ENCODE results near the gene GGT6. TPM values are rescaled to one million over a fixed set of nuclear protein-coding genes. Genes with fewer than 3 reads are reported as not detected.

The GGT6 gene
- polyA plus RNA-seq, 1 of the 3 experiments (the other 2 are of a cell fraction): not detected

GRCh38 chr17:4555873-4556759 is 4.3 kb downstream of the GGT6 start:
- POLR2A ChIA-PET: no interaction called here
- TF ChIP-seq GATA2 (CRISPR knock-in tag; IDR thresholded peaks at IDR 0.05) (no peak), TAF1 (IDR thresholded peaks at IDR 0.05; ENCODE audit: borderline replicate concordance, low read depth, low read length) (no peak), USF2 (IDR thresholded peaks at IDR 0.05; ENCODE audit: borderline replicate concordance, low read depth, low read length) (no peak), NRF1 (IDR thresholded peaks at IDR 0.05; ENCODE audit: low read depth, low read length) (no peak), CTCF (IDR thresholded peaks at IDR 0.05) (no peak), POLR2AphosphoS5 (IDR thresholded peaks at IDR 0.05; ENCODE audit: low read depth, low read length) (no peak), MAX (IDR thresholded peaks at IDR 0.05; ENCODE audit: low read depth) (no peak)
- Histone ChIP-seq H3F3A (replicated peaks; ENCODE audit: insufficient read depth) (peaks cover 3% of the 10 kb centered on the region), H3K9me3 (no peaks in the 10 kb centered on the region), H3K4me2 (peak overlapping the region; percentile 98), H3K79me2 (ENCODE audit: insufficient read depth) (peaks cover 31% of the 10 kb centered on the region), H3K9me2 (no peaks in the 10 kb centered on the region), H3K36me3 (replicated peaks in 1 of 2; ENCODE audit: control insufficient read depth in 1 of 2, insufficient read depth in 2 of 2, low read length in 1 of 2) (peaks cover 9 to 23% of the 10 kb centered on the region in 2 experiments), H2AFZ (ENCODE audit: low read depth) (peak overlapping the region; percentile 98), H3K27me3 (ENCODE audit: insufficient read depth) (no peaks in the 10 kb centered on the region), H3K4me1 (ENCODE audit: control insufficient read depth in 1 of 2, insufficient read depth in 2 of 2, low read depth in 1 of 2, low read length in 1 of 2) (peaks cover 7 to 18% of the 10 kb centered on the region in 2 experiments; a peak in 1 of 4 replicates), H3K27ac (ENCODE audit: low read depth in 2 of 2, low read length in 1 of 2) (peak overlapping the region; percentile 62 to 94), H3K4me3 (ENCODE audit: low read depth in 2 of 2, low read length in 1 of 2) (peak overlapping the region; percentile 95 to 99), H4K20me1 (ENCODE audit: insufficient read depth) (no peaks in the 10 kb centered on the region), H3K9ac (peak overlapping the region; percentile 80)
- WGBS (ENCODE audit: low lambda C conversion rate): 82% methylated on average over 17 of the region's 17 CpGs
- CTCF ChIA-PET: interaction anchor here (0.9 to 2.7 kb wide), 10 partner anchors 11 to 234 kb away, joined by 3 to 18 read pairs (median 3); no protein-coding TSS in a partner anchor
- peak; percentile 64 for DNase-seq

- 4% methylated on average over 42 of the region's 69 CpGs for WGBS (ENCODE audit: low lambda C conversion rate)
- Histone ChIP-seq H3K27me3 (ENCODE audit: insufficient read depth) (no peaks in the 10 kb centered on the region), H3K79me2 (ENCODE audit: insufficient read depth) (peaks cover 31% of the 10 kb centered on the region), H3K36me3 (replicated peaks in 1 of 2; ENCODE audit: control insufficient read depth in 1 of 2, insufficient read depth in 2 of 2, low read length in 1 of 2) (peaks cover 18 to 32% of the 10 kb centered on the region in 2 experiments), H3K4me2 (peak within 1 kb of the TSS; percentile 98), H2AFZ (ENCODE audit: low read depth) (peak within 1 kb of the TSS; percentile 98), H3K9ac (peak within 1 kb of the TSS; percentile 80), H3F3A (replicated peaks; ENCODE audit: insufficient read depth) (peaks cover 3% of the 10 kb centered on the region), H4K20me1 (ENCODE audit: insufficient read depth) (no peaks in the 10 kb centered on the region), H3K4me1 (ENCODE audit: control insufficient read depth in 1 of 2, insufficient read depth in 2 of 2, low read depth in 1 of 2, low read length in 1 of 2) (peaks cover 7 to 18% of the 10 kb centered on the region in 2 experiments; a peak in 1 of 4 replicates), H3K4me3 (ENCODE audit: low read depth in 2 of 2, low read length in 1 of 2) (peak within 1 kb of the TSS; percentile 95 to 99), H3K27ac (ENCODE audit: low read depth in 2 of 2, low read length in 1 of 2) (peak within 1 kb of the TSS; percentile 62 to 94), H3K9me3 (no peaks in the 10 kb centered on the region), H3K9me2 (no peaks in the 10 kb centered on the region)
- DNase-seq: peak; percentile 100
- ChIA-PET POLR2A (interaction anchor here (0.6 to 1.4 kb wide), 4 partner anchors 11 to 79 kb away, joined by 3 to 7 read pairs (median 4); no protein-coding TSS in a partner anchor), CTCF (interaction anchor here (0.8 to 2.7 kb wide), 6 partner anchors 11 to 141 kb away, joined by 3 to 15 read pairs (median 4); no protein-coding TSS in a partner anchor)
- TF ChIP-seq ELF1 (IDR thresholded peaks at IDR 0.05) (peak; percentile 92), TAF1 (IDR thresholded peaks at IDR 0.05; ENCODE audit: borderline replicate concordance, low read depth, low read length) (peak; percentile 76), CTCF (IDR thresholded peaks at IDR 0.05) (peak; percentile 52), MAX (IDR thresholded peaks at IDR 0.05; ENCODE audit: low read depth) (peak; percentile 100), YY1 (IDR thresholded peaks at IDR 0.05; ENCODE audit: low read depth) (peak; percentile 67; the same call in 1 of the 2 replicates), GABPA (IDR thresholded peaks at IDR 0.05; ENCODE audit: low read depth) (peak; percentile 88), FOSL2 (IDR thresholded peaks at IDR 0.05; ENCODE audit: borderline replicate concordance, low read depth) (no peak), CHD2 (IDR thresholded peaks at IDR 0.05; ENCODE audit: low read length, partially characterized antibody) (peak; percentile 68), MXI1 (IDR thresholded peaks at IDR 0.05; ENCODE audit: low read depth, low read length) (peak; percentile 100), SIN3A (IDR thresholded peaks at IDR 0.05; ENCODE audit: borderline replicate concordance, low read depth, low read length) (peak; percentile 93), JUND (IDR thresholded peaks at IDR 0.05) (no peak), USF1 (IDR thresholded peaks at IDR 0.05; ENCODE audit: borderline replicate concordance, low read depth) (peak; percentile 78), NRF1 (IDR thresholded peaks at IDR 0.05; ENCODE audit: low read depth, low read length) (peak; percentile 91)
These were observed 5.2 kb downstream of the GGT6 start, which contains the start of gene MYBBP1A for GRCh38 chr17:4554997-4555799. TSS of gene MYBBP1A (minus strand) at chr17:4555384. CDS start at chr17:4555324, 60 bp downstream.

Data from SK-N-SH (cell line).